ENCODE results near the gene CAMK2D. TPM values are rescaled to one million over a fixed set of nuclear protein-coding genes. Genes with fewer than 3 reads are reported as not detected.

The CAMK2D gene
- total RNA-seq, 1 donor, result 207 TPM

GRCh38 chr4:113576947-113577678 is 184.4 kb downstream of the CAMK2D start:
- H4K20me1 ChIP-seq (ENCODE audit: insufficient read depth, low read length), result peaks cover 18% of the 10 kb centered on the region
- H3K79me2 ChIP-seq (ENCODE audit: insufficient read depth, low read length), result peaks cover 64% of the 10 kb centered on the region
- no peak overlapping the region for H3K4me3 ChIP-seq (ENCODE audit: insufficient read depth, low read length)
- peaks cover 39% of the 10 kb centered on the region for H3K4me1 ChIP-seq (ENCODE audit: insufficient read depth, low read length)
- no peak for DNase-seq (ENCODE audit: insufficient read length, low spot score, missing footprints)
- TF ChIP-seq CTCF (IDR thresholded peaks at IDR 0.05; ENCODE audit: extremely low read depth, low read depth, low read length), result no peak
- no peaks in the 10 kb centered on the region for H3K36me3 ChIP-seq (ENCODE audit: insufficient read depth, low read length)
- peak overlapping the region; percentile 21 for H3K4me2 ChIP-seq (ENCODE audit: insufficient read depth, low read length)
- no peak overlapping the region for H2AFZ ChIP-seq (ENCODE audit: low read length)
- H3K9me3 ChIP-seq (ENCODE audit: low read depth, low read length), result no peaks in the 10 kb centered on the region
- H3K27ac ChIP-seq (ENCODE audit: low read depth, low read length), result no peak overlapping the region
- no peaks in the 10 kb centered on the region for H3K27me3 ChIP-seq (ENCODE audit: insufficient read depth, low read length)

DNA sequence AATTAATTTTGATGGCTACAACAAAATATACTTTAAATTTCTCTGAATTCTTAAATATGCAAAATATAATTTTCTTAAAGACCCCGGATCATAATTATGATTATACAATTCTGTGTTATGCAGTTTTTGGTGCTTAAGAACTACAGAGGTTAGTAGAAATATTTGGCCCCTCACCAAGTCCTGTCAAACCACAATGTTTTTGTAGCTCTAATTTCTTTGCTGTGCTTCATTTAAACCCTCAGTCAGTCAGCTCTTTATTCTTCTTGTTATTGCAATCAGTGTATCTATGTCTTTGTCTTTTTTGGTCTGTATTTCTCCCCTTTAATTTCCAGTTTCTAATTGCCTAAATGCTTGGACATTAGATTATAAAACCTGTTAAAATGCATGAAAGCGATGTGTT is 186.1 kb downstream of the CAMK2D start:
- Histone ChIP-seq H4K20me1 (ENCODE audit: insufficient read depth, low read length) (peaks cover 18% of the 10 kb centered on the region), H3K36me3 (ENCODE audit: insufficient read depth, low read length) (no peaks in the 10 kb centered on the region), H3K27ac (ENCODE audit: low read depth, low read length) (no peak overlapping the region), H3K79me2 (ENCODE audit: insufficient read depth, low read length) (peaks cover 70% of the 10 kb centered on the region), H2AFZ (ENCODE audit: low read length) (no peak overlapping the region), H3K4me2 (ENCODE audit: insufficient read depth, low read length) (peak overlapping the region; percentile 65), H3K9me3 (ENCODE audit: low read depth, low read length) (no peaks in the 10 kb centered on the region), H3K27me3 (ENCODE audit: insufficient read depth, low read length) (no peaks in the 10 kb centered on the region), H3K4me1 (ENCODE audit: insufficient read depth, low read length) (peaks cover 39% of the 10 kb centered on the region), H3K4me3 (ENCODE audit: insufficient read depth, low read length) (no peak overlapping the region)
- no peak for DNase-seq (ENCODE audit: insufficient read length, low spot score, missing footprints)
- no peak for TF ChIP-seq CTCF (IDR thresholded peaks at IDR 0.05; ENCODE audit: extremely low read depth, low read depth, low read length)

DNA sequence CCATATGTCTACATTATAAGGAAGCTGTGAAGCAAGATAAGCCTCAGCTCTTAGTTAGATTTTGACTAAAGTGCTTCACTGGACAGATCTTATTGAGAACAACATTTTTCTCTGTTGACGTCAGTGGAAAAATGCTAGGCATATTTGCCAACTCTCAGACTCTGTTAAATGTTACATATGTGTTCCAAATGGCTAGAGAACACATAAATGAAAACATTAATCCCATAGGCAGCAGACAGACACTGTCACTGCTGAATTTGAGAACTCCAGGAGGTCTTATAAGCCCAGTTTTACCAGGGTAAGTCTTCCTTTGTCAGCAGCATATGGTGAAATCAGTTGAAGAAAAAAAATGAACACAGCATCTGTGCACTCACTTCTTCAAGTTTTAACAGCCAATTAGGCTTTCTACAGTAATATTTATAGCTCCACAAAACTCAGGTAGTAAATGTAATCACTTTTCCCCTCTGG is 186.9 kb downstream of the CAMK2D start:
- Histone ChIP-seq H3K27me3 (ENCODE audit: insufficient read depth, low read length) (no peaks in the 10 kb centered on the region), H3K79me2 (ENCODE audit: insufficient read depth, low read length) (peaks cover 72% of the 10 kb centered on the region), H4K20me1 (ENCODE audit: insufficient read depth, low read length) (peaks cover 18% of the 10 kb centered on the region), H3K9me3 (ENCODE audit: low read depth, low read length) (no peaks in the 10 kb centered on the region), H3K27ac (ENCODE audit: low read depth, low read length) (peak overlapping the region; percentile 35), H3K4me3 (ENCODE audit: insufficient read depth, low read length) (no peak overlapping the region), H3K4me2 (ENCODE audit: insufficient read depth, low read length) (peak overlapping the region; percentile 7), H3K4me1 (ENCODE audit: insufficient read depth, low read length) (peaks cover 39% of the 10 kb centered on the region), H2AFZ (ENCODE audit: low read length) (no peak overlapping the region), H3K36me3 (ENCODE audit: insufficient read depth, low read length) (no peaks in the 10 kb centered on the region)
- TF ChIP-seq CTCF (IDR thresholded peaks at IDR 0.05; ENCODE audit: extremely low read depth, low read depth, low read length), result no peak
- DNase-seq (ENCODE audit: insufficient read length, low spot score, missing footprints), result no peak

DNA sequence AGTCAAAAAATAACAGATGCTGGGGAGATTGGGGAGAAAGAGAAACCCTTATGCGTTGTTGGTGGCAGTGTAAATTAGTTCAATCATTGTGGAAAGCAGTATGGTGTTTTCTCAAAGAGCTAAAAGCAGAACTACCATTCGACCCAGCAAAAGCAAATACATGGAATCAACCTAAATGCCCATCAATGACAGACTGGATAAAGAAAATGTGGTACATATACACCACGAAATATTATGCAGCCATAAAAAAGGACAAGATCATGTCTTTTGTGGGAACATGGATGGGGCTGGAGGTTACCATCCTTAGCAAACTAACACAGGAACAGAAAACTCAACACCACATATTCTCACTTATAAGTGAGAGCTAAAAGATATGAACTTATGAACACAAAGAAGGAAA is 188.9 kb downstream of the CAMK2D start:
- Histone ChIP-seq H3K27ac (ENCODE audit: low read depth, low read length) (no peak overlapping the region), H3K4me2 (ENCODE audit: insufficient read depth, low read length) (no peak overlapping the region), H3K79me2 (ENCODE audit: insufficient read depth, low read length) (peaks cover 78% of the 10 kb centered on the region), H3K9me3 (ENCODE audit: low read depth, low read length) (no peaks in the 10 kb centered on the region), H3K4me1 (ENCODE audit: insufficient read depth, low read length) (peaks cover 39% of the 10 kb centered on the region), H3K4me3 (ENCODE audit: insufficient read depth, low read length) (no peak overlapping the region), H2AFZ (ENCODE audit: low read length) (no peak overlapping the region), H4K20me1 (ENCODE audit: insufficient read depth, low read length) (peaks cover 24% of the 10 kb centered on the region), H3K36me3 (ENCODE audit: insufficient read depth, low read length) (no peaks in the 10 kb centered on the region), H3K27me3 (ENCODE audit: insufficient read depth, low read length) (no peaks in the 10 kb centered on the region)
- no peak for DNase-seq (ENCODE audit: insufficient read length, low spot score, missing footprints)
- no peak for TF ChIP-seq CTCF (IDR thresholded peaks at IDR 0.05; ENCODE audit: extremely low read depth, low read depth, low read length)

Data from osteoblast (primary cell).